ENCODE data around the gene SCUBE1. TPM values are rescaled to one million over a fixed set of nuclear protein-coding genes. Genes with fewer than 3 reads are reported as not detected.

Gene SCUBE1
- total and polyA plus RNA-seq, 10 of the 15 experiments (the other 5 are each of a cell fraction or from before 2014, with no cell fraction given): not detected

GRCh38 chr22:43187171-43188099 lies 155.7 kb downstream of the SCUBE1 start (continued):
- TF ChIP-seq E2F8 (IDR thresholded peaks at IDR 0.05; ENCODE audit: low read depth, partially characterized antibody) (peak; percentile 50), DPF2 (IDR thresholded peaks at IDR 0.05) (peak; percentile 60), PAX8 (IDR thresholded peaks at IDR 0.05) (no peak), RCOR1 (conservative IDR thresholded peaks at IDR 0.05; ENCODE audit: low read depth, low read length) (0 out of 2 replicates have a peak, but pooled peaks have one; percentile 26)

GRCh38 chr22:43186272-43187170 lies 156.7 kb downstream of the SCUBE1 start, which contains the start of gene TTLL12:
Gene TTLL12 (minus strand): TSS chr22:43187134. CDS start chr22:43187069, 65 bp downstream.
- Histone ChIP-seq H3K4me1 (ENCODE audit: control insufficient read depth, insufficient read depth, low read length) (peaks cover 10% of the 10 kb centered on the region), H3K9ac (ENCODE audit: control insufficient read depth, insufficient read depth, low read length) (peak within 1 kb of the TSS; percentile 87), H4K20me1 (ENCODE audit: control insufficient read depth, insufficient read depth) (no peaks in the 10 kb centered on the region), H3K4me2 (ENCODE audit: control insufficient read depth, insufficient read depth) (peak within 1 kb of the TSS; percentile 92), H3K4me3 (peak within 1 kb of the TSS; percentile 86), H2AFZ (ENCODE audit: control insufficient read depth, low read depth, low read length) (peak within 1 kb of the TSS; percentile 82), H3K79me2 (ENCODE audit: control insufficient read depth, insufficient read depth, low read length) (peaks cover 18% of the 10 kb centered on the region), H3K36me3 (ENCODE audit: control insufficient read depth in 2 of 2, insufficient read depth in 2 of 2, low read length in 1 of 2) (no peaks in the 10 kb centered on the region), H3K27ac (ENCODE audit: control insufficient read depth, insufficient read depth) (peak within 1 kb of the TSS; percentile 85), H3K27me3 (replicated peaks in 1 of 2; ENCODE audit: control insufficient read depth in 2 of 2, insufficient read depth in 2 of 2, low read length in 1 of 2) (no peaks in the 10 kb centered on the region; a peak in 1 of 4 replicates), H3K9me3 (replicated peaks; ENCODE audit: control insufficient read depth, insufficient read depth, low read length) (peaks cover 5% of the 10 kb centered on the region; the same call in 2 of the 3 replicates)
- SMC1A ChIA-PET (ENCODE audit: uncharacterized antibody, unreplicated experiment): interaction anchor here (1.3 kb wide), 1 partner anchor 18 kb away, joined by 3 read pairs; no protein-coding TSS in a partner anchor
- in situ Hi-C loops (cut with MboI) (no loop called here), intact Hi-C loops (cut with micrococcal nuclease; ENCODE audit: unreplicated experiment) (no loop called here)
- RAD21 ChIA-PET (ENCODE audit: unreplicated experiment): interaction anchor here (1.0 to 1.4 kb wide), 5 partner anchors 34 to 417 kb away, joined by 3 to 5 read pairs (median 3); no protein-coding TSS in a partner anchor
- ATAC-seq (peak; percentile 52), FAIRE-seq (peak; percentile 49), DNase-seq (ENCODE audit: low read depth, low spot score) (no peak)
- BruUV-seq (replicated peaks): TSS peak; percentile 61
- POLR2A ChIA-PET: interaction anchor here (0.6 to 1.6 kb wide), 3 partner anchors 75 to 504 kb away, joined by 3 read pairs; no protein-coding TSS in a partner anchor
- CTCF ChIA-PET: interaction anchor here (0.6 to 1.5 kb wide), 3 partner anchors 25 to 762 kb away, joined by 3 read pairs; no protein-coding TSS in a partner anchor
- 0% methylated on average over 19 of the region's 87 CpGs for WGBS (ENCODE audit: insufficient coverage, insufficient replicate concordance, low lambda C conversion rate, missing lambda C conversion rate)
- no peak for TF ChIP-seq PAX8 (IDR thresholded peaks at IDR 0.05)
- TF ChIP-seq YY1 (IDR thresholded peaks at IDR 0.05; ENCODE audit: low read depth, low read length): peak; percentile 71
- TF ChIP-seq ZNF687 (IDR thresholded peaks at IDR 0.05): peak; percentile 65; the same call in 1 of the 2 replicates
- TF ChIP-seq POU2F2 (IDR thresholded peaks at IDR 0.05; ENCODE audit: borderline replicate concordance, low read depth, low read length): 0 out of 3 replicates have a peak, but pooled peaks have one; percentile 12
- no peak for TF ChIP-seq E2F8 (IDR thresholded peaks at IDR 0.05; ENCODE audit: low read depth, partially characterized antibody)
- peak; percentile 82; the same call in 1 of the 2 replicates for TF ChIP-seq DPF2 (IDR thresholded peaks at IDR 0.05)

Data from GM12878 (cell line).